GM12891 (cell line): ENCODE data around the gene NRG2.
A peak's percentile ranks its signal among the peaks of the same experiment; 100 is the strongest.

Experiments
- DNase-seq: peaks from one replicate; pipeline ENCODE4 v3.0.0; 2011; ENCODE audit warnings: low spot score; ENCODE audit not compliant: insufficient read length
- FAIRE-seq: peaks from 2 replicates; lab custom pipeline; 2011; peaks lifted over from hg19 to GRCh38; lab: Jason Lieb, UNC
- PAX5 ChIP-seq: IDR thresholded peaks from 2 replicates; pipeline ENCODE4 v1.6.1; 2011; ENCODE audit warnings: low read length, moderate library complexity, mild to moderate bottlenecking; ENCODE audit not compliant: insufficient read depth, severe bottlenecking
- POLR2A ChIP-seq: IDR thresholded peaks from 2 replicates; pipeline ENCODE4 v1.6.1; 2011; ENCODE audit warnings: low read depth, low read length, control low read depth
- POLR2AphosphoS5 ChIP-seq: IDR thresholded peaks from 2 replicates; pipeline ENCODE4 v1.6.1; 2011; ENCODE audit warnings: low read depth, low read length, control low read depth
- POU2F2 ChIP-seq: IDR thresholded peaks from 2 replicates; pipeline ENCODE4 v1.6.1; 2011; ENCODE audit warnings: low read depth, mild to moderate bottlenecking, control low read depth, low read length, moderate library complexity
- SPI1 ChIP-seq: IDR thresholded peaks from 2 replicates; pipeline ENCODE4 v1.6.1; 2011; ENCODE audit warnings: low read depth, low read length, control low read depth
- TAF1 ChIP-seq: IDR thresholded peaks from 2 replicates; pipeline ENCODE4 v1.6.1; 2011; ENCODE audit warnings: low read depth, low read length, control low read depth

NRG2 gene

DNA sequence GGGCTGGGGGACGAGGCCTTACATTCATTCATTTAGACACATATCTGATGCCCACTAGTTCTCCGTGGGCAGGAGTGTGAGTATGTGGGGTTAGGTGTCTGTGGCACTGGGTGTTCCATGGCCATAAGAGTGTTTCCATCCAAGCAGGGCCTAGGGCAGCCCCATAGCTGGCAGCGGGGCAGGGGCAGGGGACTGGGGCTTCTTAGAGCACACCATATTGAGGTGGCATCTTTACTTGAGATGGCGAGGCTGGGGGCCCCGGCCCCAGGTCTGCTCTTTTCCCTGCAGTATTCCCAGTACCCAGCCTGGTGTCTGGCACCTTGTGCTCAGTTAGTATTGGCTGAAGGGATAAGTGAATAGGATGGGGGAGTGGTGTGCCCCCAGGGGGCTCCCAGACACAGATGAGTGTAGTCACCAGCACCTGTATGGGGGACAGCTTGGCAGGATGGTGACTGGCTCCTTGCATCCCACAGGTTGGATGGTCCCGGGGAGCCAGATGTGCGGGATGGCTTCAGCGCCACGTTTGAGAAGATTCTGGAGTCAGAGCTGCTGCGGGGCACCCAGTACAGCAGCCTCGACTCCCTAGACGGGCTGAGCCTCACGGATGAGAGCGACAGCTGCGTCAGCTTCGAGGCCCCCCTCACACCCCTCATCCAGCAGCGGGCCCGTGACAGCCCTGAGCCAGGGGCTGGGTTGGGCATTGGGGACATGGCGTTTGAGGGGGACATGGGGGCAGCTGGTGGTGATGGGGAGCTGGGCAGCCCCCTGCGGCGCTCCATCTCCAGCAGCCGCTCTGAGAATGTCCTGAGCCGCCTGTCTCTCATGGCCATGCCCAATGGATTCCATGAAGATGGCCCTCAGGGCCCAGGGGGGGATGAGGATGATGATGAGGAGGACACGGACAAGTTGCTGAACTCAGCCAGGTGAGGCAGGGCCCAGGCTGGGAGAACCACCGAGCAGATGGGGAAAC, 230.0 kb downstream of the NRG2 start:
- DNase-seq (no peak), FAIRE-seq (no peak)
- TF ChIP-seq SPI1 (no peak), POU2F2 (no peak), POLR2A (no peak), TAF1 (no peak), PAX5 (no peak), POLR2AphosphoS5 (no peak)

- DNase-seq (no peak), FAIRE-seq (no peak)
- TF ChIP-seq SPI1 (no peak), POU2F2 (no peak), POLR2A (no peak), TAF1 (no peak), PAX5 (no peak), POLR2AphosphoS5 (no peak)
These were observed 230.8 kb downstream of the NRG2 start for GRCh38 chr5:139812323-139812722.

GRCh38 chr5:139811274-139811607, 231.9 kb downstream of the NRG2 start:
- DNase-seq (no peak), FAIRE-seq (no peak)
- TF ChIP-seq POLR2AphosphoS5 (no peak), PAX5 (no peak), SPI1 (no peak), TAF1 (no peak)

DNA sequence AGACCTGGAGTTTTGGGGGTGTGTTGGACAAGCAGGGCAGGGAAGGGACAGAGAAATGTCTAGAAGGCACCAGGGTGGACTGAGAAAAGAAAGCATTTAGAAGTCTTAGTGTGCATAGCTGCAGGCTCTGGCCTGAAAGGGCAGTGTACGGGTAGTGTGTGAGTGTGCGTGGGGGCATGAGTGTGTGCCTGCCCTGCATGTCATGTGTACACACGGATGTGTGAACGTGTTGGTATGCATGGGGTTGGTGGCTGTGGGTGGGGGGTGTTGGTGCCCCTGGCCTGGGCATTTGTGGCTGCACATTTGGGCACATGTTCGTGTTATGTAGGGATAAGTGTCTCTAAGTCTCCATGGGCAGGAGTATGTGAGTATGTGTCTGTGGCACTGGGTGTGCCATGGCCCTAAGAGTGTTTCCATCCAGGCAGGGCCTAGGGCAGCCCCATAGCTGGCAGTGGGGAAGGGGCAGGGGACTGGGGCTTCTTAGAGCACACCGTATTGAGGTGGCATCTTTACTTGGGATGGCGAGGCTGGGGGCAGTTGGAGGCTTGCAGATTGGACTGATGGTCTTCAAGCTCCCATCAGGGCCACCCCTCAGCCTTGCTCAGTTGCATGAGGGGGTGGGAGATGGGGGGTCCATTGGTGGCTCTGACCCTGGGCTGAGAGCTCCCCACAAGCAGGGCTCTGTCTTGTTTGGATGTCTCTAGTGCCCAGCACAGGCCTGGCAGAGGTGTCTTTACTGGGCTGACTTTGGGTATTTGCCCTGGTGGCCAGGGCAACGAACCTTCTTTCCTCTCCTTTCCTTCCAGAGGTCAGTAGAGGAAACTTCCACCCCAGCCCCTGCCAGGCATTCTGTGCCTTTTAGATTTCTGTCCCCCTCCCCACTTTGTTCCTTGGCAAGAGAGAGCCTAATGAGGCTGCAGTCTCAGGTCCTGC, 232.5 kb downstream of the NRG2 start:
- DNase-seq (no peak), FAIRE-seq (no peak)
- TF ChIP-seq TAF1, result no peak
- no peak for TF ChIP-seq POLR2A
- TF ChIP-seq SPI1, result no peak
- no peak for TF ChIP-seq POLR2AphosphoS5
- no peak for TF ChIP-seq POU2F2
- TF ChIP-seq PAX5, result no peak

DNA sequence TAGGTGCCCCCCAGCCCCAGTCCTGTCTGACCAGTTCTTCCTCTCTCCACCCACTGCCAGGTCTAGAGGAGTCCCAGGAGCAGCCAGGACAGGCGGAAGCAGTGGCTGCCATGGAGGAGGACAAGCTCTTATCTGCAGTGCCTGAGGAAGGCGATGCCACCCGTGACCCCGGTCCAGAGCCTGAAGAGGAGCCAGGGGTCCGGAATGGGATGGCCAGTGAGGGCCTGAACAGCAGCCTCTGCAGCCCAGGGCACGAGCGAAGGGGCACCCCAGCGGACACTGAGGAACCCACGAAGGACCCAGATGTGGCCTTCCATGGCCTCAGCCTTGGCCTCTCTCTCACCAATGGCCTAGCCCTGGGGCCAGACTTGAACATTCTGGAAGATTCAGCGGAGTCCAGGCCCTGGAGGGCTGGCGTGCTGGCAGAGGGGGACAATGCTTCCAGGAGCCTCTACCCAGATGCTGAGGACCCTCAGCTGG, 233.7 kb downstream of the NRG2 start:
- no peak for DNase-seq

GRCh38 chr5:139808481-139809330, 234.4 kb downstream of the NRG2 start:
- TF ChIP-seq SPI1, result no peak
- DNase-seq (peak; percentile 56), FAIRE-seq (no peak)

More for the DNA sequence above, 233.7 kb downstream of the NRG2 start:
- no peak for FAIRE-seq
- TF ChIP-seq POLR2AphosphoS5, result no peak
- TF ChIP-seq POLR2A, result no peak
- TF ChIP-seq POU2F2, result no peak
- no peak for TF ChIP-seq SPI1
- TF ChIP-seq PAX5, result no peak
- TF ChIP-seq TAF1, result no peak

DNA sequence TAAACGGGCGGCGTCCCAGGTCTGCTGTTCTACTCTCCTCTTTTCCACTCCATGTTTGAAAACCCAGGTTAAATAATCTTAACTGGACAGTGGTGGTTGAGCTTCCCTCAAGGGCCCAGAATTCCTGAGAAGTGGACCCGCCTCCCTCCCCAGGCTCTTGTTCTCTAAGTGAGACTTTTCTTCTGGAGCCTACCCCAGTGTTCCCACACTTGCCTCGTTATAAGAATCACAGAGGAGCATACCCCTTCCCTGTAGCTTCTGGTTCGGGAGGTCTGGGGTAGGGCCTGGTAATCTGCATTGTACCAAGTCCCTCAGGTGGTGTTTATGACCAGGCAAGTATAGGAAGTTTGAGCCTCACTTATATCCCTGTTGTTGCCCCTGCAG, 235.5 kb downstream of the NRG2 start:
- FAIRE-seq, result no peak

DNA sequence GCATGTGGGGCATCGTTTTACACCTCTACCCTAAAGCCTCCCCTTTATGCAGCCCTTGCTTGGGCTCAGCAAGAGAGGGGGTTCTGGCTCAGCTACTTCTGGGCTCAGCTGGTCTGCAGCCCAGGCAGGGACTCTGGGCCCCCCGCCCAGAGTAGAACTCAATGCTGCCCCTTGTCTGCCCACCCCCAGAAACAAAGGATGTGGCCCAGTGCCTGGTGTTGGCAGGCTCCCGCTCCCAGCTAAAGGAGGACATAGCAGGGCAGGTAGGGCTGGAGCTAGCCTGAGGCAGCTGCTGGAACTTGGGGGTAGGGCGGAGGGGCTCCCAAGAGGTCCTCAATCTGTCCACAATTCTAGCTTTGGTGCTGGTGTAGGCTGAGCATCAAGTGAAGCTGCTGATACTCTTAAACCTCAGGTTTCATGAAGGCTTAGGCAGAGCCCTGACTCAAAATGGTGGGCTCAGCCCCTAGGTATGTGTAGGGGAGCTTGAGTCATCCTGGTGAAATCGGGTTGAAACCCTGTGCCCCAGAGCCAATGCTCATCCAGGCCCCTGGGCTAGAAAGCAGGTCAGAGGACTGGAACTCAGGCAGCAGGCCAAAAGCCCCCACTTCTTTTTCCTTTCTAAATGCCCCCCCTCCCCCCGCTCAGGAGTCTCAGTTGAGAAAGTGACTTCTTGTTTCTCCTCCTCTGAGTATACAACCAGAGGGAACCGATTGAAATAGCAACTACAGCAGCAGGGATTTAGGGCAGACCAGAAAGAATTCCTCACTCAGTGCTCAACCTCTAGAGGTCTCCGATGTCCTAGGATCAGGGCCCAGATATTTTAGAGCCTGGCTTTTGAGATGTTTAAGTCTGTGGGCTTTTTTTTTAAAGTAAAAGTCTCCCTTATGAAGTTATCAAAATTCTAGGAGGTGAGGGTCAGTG, 236.1 kb downstream of the NRG2 start:
- DNase-seq (no peak), FAIRE-seq (no peak)
- no peak for TF ChIP-seq POU2F2
- no peak for TF ChIP-seq TAF1
- no peak for TF ChIP-seq POLR2A
- no peak for TF ChIP-seq POLR2AphosphoS5
- TF ChIP-seq PAX5, result no peak
- no peak for TF ChIP-seq SPI1

More for the DNA sequence above, 235.5 kb downstream of the NRG2 start:
- TF ChIP-seq SPI1 (no peak), TAF1 (no peak), POLR2A (no peak), POU2F2 (no peak)
- DNase-seq, result no peak
